HUES6 (cell line): Measurements from ENCODE around the gene TPK1.
"Not testable (repeated sequence)": the region's sequence is repeated elsewhere in the genome, so short reads cannot be mapped to it uniquely, and the experiment has no call there.

ENCODE experiments used
- H3K27ac ChIP-seq: 2 replicates; pipeline ENCODE4 v1.7.0; 2013; ENCODE audit warnings: low read depth, mild to moderate bottlenecking, low read length, inconsistent platforms
- H3K27me3 ChIP-seq: 2 replicates; pipeline ENCODE4 v1.6.1; 2013; ENCODE audit warnings: low read length; ENCODE audit not compliant: control insufficient read depth, insufficient read depth
- H3K36me3 ChIP-seq: 2 replicates; pipeline ENCODE4 v1.6.1; 2013; ENCODE audit warnings: low read length; ENCODE audit not compliant: control insufficient read depth, insufficient read depth
- H3K4me1 ChIP-seq: 2 replicates; pipeline ENCODE4 v1.6.1; 2013; ENCODE audit warnings: low read length; ENCODE audit not compliant: control insufficient read depth, insufficient read depth
- H3K4me3 ChIP-seq: 2 replicates; pipeline ENCODE4 v1.5.1; 2013; ENCODE audit warnings: low read depth, low read length
- H3K9ac ChIP-seq: one replicate; pipeline ENCODE4 v1.6.1; 2013; ENCODE audit warnings: mild to moderate bottlenecking, low read length
- H3K9me3 ChIP-seq: 2 replicates; pipeline ENCODE4 v1.6.1; 2013; ENCODE audit warnings: low read depth, low read length; ENCODE audit not compliant: control insufficient read depth, insufficient read depth

Gene TPK1

GRCh38 chr7:144796919-144797318, 38.9 kb downstream of the TPK1 start:
- Histone ChIP-seq H3K9ac (no peak overlapping the region), H3K36me3 (no peaks in the 10 kb centered on the region), H3K27me3 (no peaks in the 10 kb centered on the region), H3K27ac (no peak overlapping the region), H3K4me3 (no peak overlapping the region), H3K9me3 (peaks cover 6% of the 10 kb centered on the region; the same call in 1 of the 2 replicates), H3K4me1 (no peaks in the 10 kb centered on the region)

GRCh38 chr7:144792050-144792449, 43.8 kb downstream of the TPK1 start:
- Histone ChIP-seq H3K4me1 (no peaks in the 10 kb centered on the region), H3K36me3 (no peaks in the 10 kb centered on the region), H3K9me3 (no peaks in the 10 kb centered on the region), H3K4me3 (no peak overlapping the region), H3K27me3 (no peaks in the 10 kb centered on the region), H3K9ac (no peak overlapping the region), H3K27ac (no peak overlapping the region)

GRCh38 chr7:144791488-144791887, 44.4 kb downstream of the TPK1 start:
- Histone ChIP-seq H3K9me3 (no peaks in the 10 kb centered on the region), H3K27ac (no peak overlapping the region), H3K9ac (no peak overlapping the region), H3K4me1 (no peaks in the 10 kb centered on the region), H3K4me3 (no peak overlapping the region), H3K36me3 (no peaks in the 10 kb centered on the region), H3K27me3 (no peaks in the 10 kb centered on the region)

- Histone ChIP-seq H3K27me3 (no peaks in the 10 kb centered on the region), H3K9me3 (no peaks in the 10 kb centered on the region), H3K4me3 (no peak overlapping the region), H3K27ac (no peak overlapping the region), H3K36me3 (no peaks in the 10 kb centered on the region), H3K4me1 (peaks cover 10% of the 10 kb centered on the region; the same call in 1 of the 2 replicates), H3K9ac (no peak overlapping the region)
These were observed 48.7 kb downstream of the TPK1 start for GRCh38 chr7:144787127-144787526.

- H3K9ac ChIP-seq = no peak overlapping the region
- no peaks in the 10 kb centered on the region for H3K27me3 ChIP-seq
- no peaks in the 10 kb centered on the region for H3K36me3 ChIP-seq
- H3K27ac ChIP-seq = no peak overlapping the region
- no peaks in the 10 kb centered on the region for H3K9me3 ChIP-seq
- no peak overlapping the region for H3K4me3 ChIP-seq
- H3K4me1 ChIP-seq = peaks cover 10% of the 10 kb centered on the region; the same call in 1 of the 2 replicates
These were observed 49.3 kb downstream of the TPK1 start for GRCh38 chr7:144786522-144786921.

- Histone ChIP-seq H3K27me3 (no peaks in the 10 kb centered on the region), H3K4me1 (peaks cover 10% of the 10 kb centered on the region; the same call in 1 of the 2 replicates), H3K9me3 (no peaks in the 10 kb centered on the region), H3K9ac (no peak overlapping the region), H3K27ac (no peak overlapping the region), H3K36me3 (no peaks in the 10 kb centered on the region), H3K4me3 (no peak overlapping the region)
These were observed 49.8 kb downstream of the TPK1 start for GRCh38 chr7:144786079-144786478.

- Histone ChIP-seq H3K4me1 (peaks cover 10% of the 10 kb centered on the region; the same call in 1 of the 2 replicates), H3K4me3 (no peak overlapping the region), H3K9me3 (no peaks in the 10 kb centered on the region), H3K27ac (no peak overlapping the region), H3K9ac (no peak overlapping the region), H3K36me3 (no peaks in the 10 kb centered on the region), H3K27me3 (no peaks in the 10 kb centered on the region)
These were observed 50.3 kb downstream of the TPK1 start for GRCh38 chr7:144785521-144785920.

- H3K27ac ChIP-seq = no peak overlapping the region
- H3K9ac ChIP-seq = no peak overlapping the region
- no peaks in the 10 kb centered on the region for H3K27me3 ChIP-seq
- H3K4me3 ChIP-seq = no peak overlapping the region
- no peaks in the 10 kb centered on the region for H3K36me3 ChIP-seq
- H3K4me1 ChIP-seq = peaks cover 10% of the 10 kb centered on the region; the same call in 1 of the 2 replicates
- H3K9me3 ChIP-seq = no peaks in the 10 kb centered on the region
These were observed 50.9 kb downstream of the TPK1 start for GRCh38 chr7:144784943-144785342.

- Histone ChIP-seq H3K27ac (no peak overlapping the region), H3K4me3 (no peak overlapping the region), H3K4me1 (peaks cover 10% of the 10 kb centered on the region; the same call in 1 of the 2 replicates), H3K27me3 (no peaks in the 10 kb centered on the region), H3K9me3 (no peaks in the 10 kb centered on the region), H3K36me3 (no peaks in the 10 kb centered on the region), H3K9ac (no peak overlapping the region)
These were observed 51.4 kb downstream of the TPK1 start for GRCh38 chr7:144784441-144784840.

GRCh38 chr7:144782883-144783282, 53.0 kb downstream of the TPK1 start:
- no peaks in the 10 kb centered on the region for H3K9me3 ChIP-seq
- no peak overlapping the region for H3K27ac ChIP-seq
- H3K36me3 ChIP-seq = no peaks in the 10 kb centered on the region
- H3K27me3 ChIP-seq = no peaks in the 10 kb centered on the region
- no peak overlapping the region for H3K9ac ChIP-seq
- H3K4me1 ChIP-seq = peaks cover 10% of the 10 kb centered on the region; the same call in 1 of the 2 replicates
- no peak overlapping the region for H3K4me3 ChIP-seq

- Histone ChIP-seq H3K9me3 (no peaks in the 10 kb centered on the region), H3K4me3 (no peak overlapping the region), H3K27ac (no peak overlapping the region), H3K27me3 (no peaks in the 10 kb centered on the region), H3K9ac (no peak overlapping the region), H3K4me1 (no peaks in the 10 kb centered on the region), H3K36me3 (no peaks in the 10 kb centered on the region)
These were observed 55.7 kb downstream of the TPK1 start for GRCh38 chr7:144780071-144780608.

GRCh38 chr7:144777889-144778288, 58.0 kb downstream of the TPK1 start:
- not testable (repeated sequence) for H3K27ac ChIP-seq

More at GRCh38 chr7:144777889-144778288, 58.0 kb downstream of the TPK1 start:
- not testable (repeated sequence) for H3K4me1 ChIP-seq, H3K9ac ChIP-seq, H3K36me3 ChIP-seq, H3K27me3 ChIP-seq, H3K9me3 ChIP-seq, H3K4me3 ChIP-seq
